HepG2 (cell line): ENCODE results near the gene PRDX2. TPM values are rescaled to one million over a fixed set of nuclear protein-coding genes. Genes with fewer than 3 reads are reported as not detected.

Source experiments
- ARID2 ChIP-seq: sonication (generic); formaldehyde crosslinking; IDR thresholded peaks from 2 replicates; pipeline ENCODE4 v1.8.1; 2022; ENCODE audit warnings: mild to moderate bottlenecking, missing genetic modification reagents, borderline replicate concordance
- CTCF ChIP-seq: sonication (generic); formaldehyde crosslinking; IDR thresholded peaks from 2 replicates; pipeline ENCODE4 v1.5.0; 2020; ENCODE audit warnings: mild to moderate bottlenecking, missing genetic modification reagents, moderate library complexity
- FOXA3 ChIP-seq: IDR thresholded peaks from 2 replicates; pipeline ENCODE4 v1.6.1; 2016; ENCODE audit warnings: missing genetic modification reagents, missing compliant biosample characterization
- GATAD2A ChIP-seq: IDR thresholded peaks from 2 replicates; pipeline ENCODE4 v1.6.1; 2016
- KAT2B ChIP-seq: fragments of 150-350 bp; IDR thresholded peaks from 2 replicates; pipeline ENCODE4 v1.6.1; 2014; ENCODE audit warnings: low read depth, low read length, borderline replicate concordance
- PATZ1 ChIP-seq: sonication (generic); formaldehyde crosslinking; IDR thresholded peaks from 2 replicates; pipeline ENCODE4 v1.4.0; 2020; ENCODE audit warnings: missing genetic modification reagents
- PHF21A ChIP-seq: sonication (generic); formaldehyde crosslinking; IDR thresholded peaks from 2 replicates; pipeline ENCODE4 v1.5.0; 2020; ENCODE audit warnings: mild to moderate bottlenecking, missing genetic modification reagents
- PTBP1 ChIP-seq: fragments of 200-400 bp; formaldehyde crosslinking; IDR thresholded peaks from 2 replicates; pipeline ENCODE4 v1.6.1; 2018; ENCODE audit warnings: low read length, low read depth; ENCODE audit not compliant: poor library complexity, severe bottlenecking
- RBAK ChIP-seq: sonication (generic); formaldehyde crosslinking; IDR thresholded peaks from 2 replicates; pipeline ENCODE4 v1.5.1; 2020; ENCODE audit warnings: mild to moderate bottlenecking, missing genetic modification reagents
- SP4 ChIP-seq: sonication (generic); formaldehyde crosslinking; IDR thresholded peaks from 2 replicates; pipeline ENCODE4 v1.8.1; 2023; ENCODE audit warnings: mild to moderate bottlenecking, missing genetic modification reagents
- TFDP1 ChIP-seq: IDR thresholded peaks from 2 replicates; pipeline ENCODE4 v1.6.1; 2016; ENCODE audit warnings: missing compliant biosample characterization, missing genetic modification reagents, borderline replicate concordance
- TRAFD1 ChIP-seq: sonication (generic); formaldehyde crosslinking; IDR thresholded peaks from 2 replicates; pipeline ENCODE4 v1.5.1; 2020; ENCODE audit warnings: missing genetic modification reagents, mild to moderate bottlenecking, borderline replicate concordance
- ZFX ChIP-seq: sonication (generic); formaldehyde crosslinking; IDR thresholded peaks from 2 replicates; pipeline ENCODE4 v1.4.0; 2020; ENCODE audit warnings: mild to moderate bottlenecking, low read depth, missing genetic modification reagents, moderate library complexity
- ZNF24 ChIP-seq: fragments of 450-650 bp; IDR thresholded peaks from 2 replicates; pipeline ENCODE4 v1.6.1; 2017; ENCODE audit warnings: antibody characterized with exemption, mild to moderate bottlenecking
- ZNF749 ChIP-seq: sonication (generic); formaldehyde crosslinking; IDR thresholded peaks from 2 replicates; pipeline ENCODE4 v1.8.0; 2022; ENCODE audit warnings: mild to moderate bottlenecking, missing genetic modification reagents, moderate library complexity, borderline replicate concordance
- polyA plus RNA-seq, 8 experiments: library from polyadenylated mRNA; depleted of rRNA in 3 of 8; stranded (reverse) in 7 of 8; unstranded in 1 of 8; fragments of >200 nt; fragmentation: Illumina TruSeq in 4 of 8; extraction: Trizol in 4 of 8; gene quantifications; 2 replicates each; pipeline versions ENCODE4 v1.2.1 to v1.2.3, GENCODE V29; 2011 to 2016; ENCODE audit warnings: low read depth in 4 of 8, missing spikeins in 1 of 8, mixed read lengths in 1 of 8; ENCODE audit not compliant: insufficient read depth in 1 of 8
- total RNA-seq, 5 experiments: library from RNA; depleted of rRNA; stranded (reverse); fragments of >200 nt; fragmentation: Illumina TruSeq; extraction: Trizol; gene quantifications; 2 replicates each; pipeline ENCODE4 v1.2.3, GENCODE V29; 2016; ENCODE audit warnings: low read depth in 1 of 5
- TF ChIP-seq, protein P1 (sequence below): sonication (generic); formaldehyde crosslinking; IDR thresholded peaks from 2 replicates; pipeline ENCODE4 v1.4.0; 2020; ENCODE audit warnings: missing genetic modification reagents, mild to moderate bottlenecking, borderline replicate concordance

The PRDX2 gene
- total and polyA plus RNA-seq, 2 of the 13 experiments (the other 11 are each of a cell fraction or from before 2014, with no cell fraction given) = 218 to 381 TPM

- TF ChIP-seq TRAFD1 (CRISPR knock-in tag) (no peak), RBAK (no peak), FOXA3 (CRISPR knock-in tag) (0 out of 2 replicates have a peak, but pooled peaks have one; percentile 4), ARID2 (CRISPR knock-in tag) (no peak), PATZ1 (CRISPR knock-in tag) (peak; percentile 93), PHF21A (CRISPR knock-in tag) (peak; percentile 55; the same call in 1 of the 2 replicates), ZNF24 (no peak), KAT2B (no peak), CTCF (CRISPR knock-in tag) (peak; percentile 41; the same call in 1 of the 2 replicates), GATAD2A (0 out of 2 replicates have a peak, but pooled peaks have one; percentile 45), SP4 (CRISPR knock-in tag) (no peak), ZNF749 (CRISPR knock-in tag) (peak; percentile 52; the same call in 1 of the 2 replicates), ZFX (CRISPR knock-in tag) (peak; percentile 71), PTBP1 (peak; percentile 59), TFDP1 (CRISPR knock-in tag) (peak; percentile 34; the same call in 1 of the 2 replicates)
- TF ChIP-seq, protein P1, sequence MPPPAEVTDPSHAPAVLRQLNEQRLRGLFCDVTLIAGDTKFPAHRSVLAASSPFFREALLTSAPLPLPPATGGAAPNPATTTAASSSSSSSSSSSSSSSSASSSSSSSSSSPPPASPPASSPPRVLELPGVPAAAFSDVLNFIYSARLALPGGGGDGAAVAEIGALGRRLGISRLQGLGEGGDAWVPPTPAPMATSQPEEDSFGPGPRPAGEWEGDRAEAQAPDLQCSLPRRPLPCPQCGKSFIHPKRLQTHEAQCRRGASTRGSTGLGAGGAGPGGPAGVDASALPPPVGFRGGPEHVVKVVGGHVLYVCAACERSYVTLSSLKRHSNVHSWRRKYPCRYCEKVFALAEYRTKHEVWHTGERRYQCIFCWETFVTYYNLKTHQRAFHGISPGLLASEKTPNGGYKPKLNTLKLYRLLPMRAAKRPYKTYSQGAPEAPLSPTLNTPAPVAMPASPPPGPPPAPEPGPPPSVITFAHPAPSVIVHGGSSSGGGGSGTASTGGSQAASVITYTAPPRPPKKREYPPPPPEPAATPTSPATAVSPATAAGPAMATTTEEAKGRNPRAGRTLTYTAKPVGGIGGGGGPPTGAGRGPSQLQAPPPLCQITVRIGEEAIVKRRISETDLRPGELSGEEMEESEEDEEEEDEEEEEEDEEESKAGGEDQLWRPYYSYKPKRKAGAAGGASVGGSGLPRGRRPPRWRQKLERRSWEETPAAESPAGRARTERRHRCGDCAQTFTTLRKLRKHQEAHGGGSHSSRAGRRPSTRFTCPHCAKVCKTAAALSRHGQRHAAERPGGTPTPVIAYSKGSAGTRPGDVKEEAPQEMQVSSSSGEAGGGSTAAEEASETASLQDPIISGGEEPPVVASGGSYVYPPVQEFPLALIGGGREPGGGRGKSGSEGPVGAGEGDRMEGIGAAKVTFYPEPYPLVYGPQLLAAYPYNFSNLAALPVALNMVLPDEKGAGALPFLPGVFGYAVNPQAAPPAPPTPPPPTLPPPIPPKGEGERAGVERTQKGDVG (CRISPR knock-in tag) = no peak
These were observed 12.9 kb downstream of the PRDX2 start (continued) for GRCh38 chr19:12788682-12789097.
